Brain microvascular endothelial cell (primary cell): ENCODE measurements around the gene LIPM.

Experiments
- DNase-seq: peaks from one replicate; pipeline ENCODE4 v3.0.0-alpha.2; 2020
- H3K27ac ChIP-seq: fragments of 250-450 bp; sonication (Bioruptor Pico); 2 replicates; pipeline ENCODE4 v1.5.1; 2020; ENCODE audit warnings: mild to moderate bottlenecking, moderate library complexity
- H3K27me3 ChIP-seq: fragments of 250-450 bp; sonication (Bioruptor Pico); replicated peaks from 2 replicates; pipeline ENCODE4 v1.5.1; 2020; ENCODE audit warnings: mild to moderate bottlenecking
- H3K36me3 ChIP-seq: fragments of 250-450 bp; sonication (Bioruptor Pico); replicated peaks from 2 replicates; pipeline ENCODE4 v1.5.1; 2020; ENCODE audit warnings: mild to moderate bottlenecking
- H3K4me3 ChIP-seq: 2 replicates; pipeline ENCODE4 v1.5.1; 2011; ENCODE audit warnings: low read depth, mild to moderate bottlenecking, control low read depth, low read length, moderate library complexity
- in situ Hi-C: cut with HindIII; loops from 2 replicates; pipeline ENCODE4 v1.10.0; 2017; ENCODE audit warnings: low sequenced_read_pairs, low pct_ligation_motif_present
- TF ChIP-seq, protein P1 (sequence below): IDR thresholded peaks from 2 replicates; pipeline ENCODE4 v1.5.1; 2011; ENCODE audit warnings: low read depth, mild to moderate bottlenecking, moderate library complexity, low read length, control low read depth, inconsistent platforms; ENCODE audit errors: missing control alignments

The LIPM gene

DNA sequence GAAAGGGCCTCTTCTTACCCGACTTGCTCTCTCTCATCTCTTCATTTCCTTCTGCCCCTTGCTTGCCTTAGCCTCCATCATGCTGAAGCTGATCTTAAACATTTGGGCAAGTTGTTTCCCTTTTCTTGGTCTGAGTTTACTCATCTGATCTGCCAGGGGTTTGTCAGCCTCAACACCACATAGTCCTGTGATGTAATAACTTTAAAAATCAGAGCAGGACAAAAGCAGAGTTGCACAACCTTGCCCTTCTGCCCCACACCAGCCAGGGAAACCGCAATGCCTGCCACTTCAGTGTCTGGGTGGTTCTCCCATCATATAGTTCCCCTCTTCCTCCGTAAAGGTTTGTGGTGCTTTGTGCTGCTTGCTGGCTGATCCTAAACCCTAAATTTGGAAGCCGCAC lies 9.9 kb upstream of the LIPM start:
- Histone ChIP-seq H3K4me3 (no peak overlapping the region), H3K27ac (no peak overlapping the region), H3K27me3 (no peaks in the 10 kb centered on the region), H3K36me3 (no peaks in the 10 kb centered on the region)
- TF ChIP-seq, protein P1, sequence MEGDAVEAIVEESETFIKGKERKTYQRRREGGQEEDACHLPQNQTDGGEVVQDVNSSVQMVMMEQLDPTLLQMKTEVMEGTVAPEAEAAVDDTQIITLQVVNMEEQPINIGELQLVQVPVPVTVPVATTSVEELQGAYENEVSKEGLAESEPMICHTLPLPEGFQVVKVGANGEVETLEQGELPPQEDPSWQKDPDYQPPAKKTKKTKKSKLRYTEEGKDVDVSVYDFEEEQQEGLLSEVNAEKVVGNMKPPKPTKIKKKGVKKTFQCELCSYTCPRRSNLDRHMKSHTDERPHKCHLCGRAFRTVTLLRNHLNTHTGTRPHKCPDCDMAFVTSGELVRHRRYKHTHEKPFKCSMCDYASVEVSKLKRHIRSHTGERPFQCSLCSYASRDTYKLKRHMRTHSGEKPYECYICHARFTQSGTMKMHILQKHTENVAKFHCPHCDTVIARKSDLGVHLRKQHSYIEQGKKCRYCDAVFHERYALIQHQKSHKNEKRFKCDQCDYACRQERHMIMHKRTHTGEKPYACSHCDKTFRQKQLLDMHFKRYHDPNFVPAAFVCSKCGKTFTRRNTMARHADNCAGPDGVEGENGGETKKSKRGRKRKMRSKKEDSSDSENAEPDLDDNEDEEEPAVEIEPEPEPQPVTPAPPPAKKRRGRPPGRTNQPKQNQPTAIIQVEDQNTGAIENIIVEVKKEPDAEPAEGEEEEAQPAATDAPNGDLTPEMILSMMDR, result no peak
- DNase-seq, result peak; percentile 54
- in situ Hi-C loops, result no loop called here

DNA sequence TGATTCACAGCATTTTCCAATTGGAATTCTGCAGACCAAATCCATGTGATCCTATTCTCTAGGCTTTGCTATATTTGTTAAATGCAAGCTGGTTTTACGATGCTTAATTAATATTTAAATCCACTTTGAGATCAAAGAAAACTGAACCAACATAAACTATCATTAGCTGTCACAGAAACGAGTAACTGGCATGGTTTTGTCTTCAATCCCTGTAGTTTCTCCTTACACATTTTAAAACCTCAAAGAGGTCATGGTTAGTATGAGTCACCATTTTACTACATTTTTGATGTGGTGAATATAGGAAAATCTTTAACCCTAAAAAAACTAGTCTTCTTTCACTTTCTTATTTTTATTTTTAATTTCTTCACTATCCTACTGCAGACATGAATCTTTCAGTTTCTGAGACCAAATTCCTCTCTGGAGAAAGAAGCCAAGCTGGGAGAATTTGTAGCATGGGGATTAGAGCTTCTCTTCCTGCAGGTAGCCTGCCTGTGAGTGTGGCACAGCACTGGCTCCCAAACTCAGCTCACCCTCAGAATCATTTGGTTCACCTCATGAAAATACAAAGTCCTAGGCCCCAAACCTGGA lies 8.7 kb upstream of the LIPM start:
- no peak for DNase-seq
- TF ChIP-seq, protein P1, result no peak
- Histone ChIP-seq H3K36me3 (no peaks in the 10 kb centered on the region), H3K27ac (no peak overlapping the region), H3K4me3 (no peak overlapping the region), H3K27me3 (no peaks in the 10 kb centered on the region)
- in situ Hi-C loops, result no loop called here

DNA sequence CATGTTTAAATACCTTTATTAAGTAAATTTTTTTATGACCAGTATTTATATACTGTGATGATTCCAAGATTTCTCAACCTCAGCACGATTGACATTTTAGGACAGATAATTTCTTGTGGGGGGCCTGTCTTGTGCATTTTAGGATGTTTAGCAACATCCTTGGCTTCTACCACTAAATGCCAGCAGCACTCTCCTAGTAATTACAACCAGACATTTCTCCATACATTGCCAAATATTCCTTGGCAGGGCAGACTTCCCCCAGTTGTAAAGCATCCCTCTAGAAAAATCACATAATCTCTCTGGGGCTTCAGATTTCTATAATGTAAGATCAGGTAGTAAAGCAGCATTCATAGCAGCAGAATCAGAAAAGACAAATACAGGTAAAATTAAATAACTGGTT lies 7.8 kb upstream of the LIPM start:
- Histone ChIP-seq H3K27me3 (no peaks in the 10 kb centered on the region), H3K4me3 (no peak overlapping the region), H3K27ac (no peak overlapping the region), H3K36me3 (no peaks in the 10 kb centered on the region)
- TF ChIP-seq, protein P1, result no peak
- DNase-seq, result no peak
- in situ Hi-C loops, result no loop called here

DNA sequence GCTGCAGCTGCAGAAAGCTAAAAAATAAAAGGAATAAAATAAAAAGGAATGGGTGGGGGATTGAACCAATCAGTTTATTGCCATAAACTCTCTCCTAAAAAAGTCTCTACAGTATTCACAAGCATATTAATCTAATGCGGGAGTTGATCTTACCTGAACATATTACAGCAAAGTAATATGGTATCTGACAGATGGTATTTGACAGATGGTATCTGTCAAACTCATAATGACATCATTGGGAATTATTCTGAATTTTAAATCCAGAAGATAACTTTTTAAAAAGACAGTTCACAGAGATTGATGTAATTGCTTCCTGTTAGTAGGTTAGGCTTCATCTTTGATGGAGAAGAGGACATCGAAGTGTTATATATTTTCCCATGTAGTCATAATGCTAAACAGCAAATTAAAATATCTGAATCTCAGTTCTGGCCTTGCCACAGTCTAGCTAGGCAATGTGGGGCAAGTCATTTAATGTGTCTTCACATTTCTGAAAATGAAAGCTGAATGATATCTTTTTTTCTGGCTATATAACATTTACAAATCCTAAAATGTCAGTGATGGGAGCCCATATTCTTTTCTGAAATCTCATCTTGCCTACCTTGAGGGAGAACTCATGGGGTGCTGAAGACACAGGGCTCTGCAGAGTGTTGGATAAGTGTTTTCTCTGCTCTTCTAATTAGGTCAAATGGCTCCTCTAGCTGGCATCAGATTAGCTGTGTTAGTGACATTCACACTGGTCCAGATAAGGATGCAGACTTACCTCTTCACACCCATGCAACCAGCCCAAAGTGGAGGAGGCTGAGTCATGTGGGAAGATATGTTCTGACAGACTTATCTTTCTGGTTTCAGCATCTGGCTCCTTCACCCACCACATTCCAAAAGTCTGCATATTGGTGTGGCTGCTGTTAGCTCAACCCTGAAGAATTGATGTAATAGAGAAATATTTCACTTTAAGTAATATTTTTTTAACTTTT lies 2.1 kb upstream of the LIPM start:
- peak; percentile 86 for DNase-seq
- Histone ChIP-seq H3K4me3 (no peak overlapping the region), H3K36me3 (no peaks in the 10 kb centered on the region), H3K27ac (no peak overlapping the region), H3K27me3 (no peaks in the 10 kb centered on the region)
- TF ChIP-seq, protein P1, result no peak
- in situ Hi-C loops, result loop anchor here (25.0 kb wide), 1 partner anchor 113 kb away; no protein-coding TSS in a partner anchor

DNA sequence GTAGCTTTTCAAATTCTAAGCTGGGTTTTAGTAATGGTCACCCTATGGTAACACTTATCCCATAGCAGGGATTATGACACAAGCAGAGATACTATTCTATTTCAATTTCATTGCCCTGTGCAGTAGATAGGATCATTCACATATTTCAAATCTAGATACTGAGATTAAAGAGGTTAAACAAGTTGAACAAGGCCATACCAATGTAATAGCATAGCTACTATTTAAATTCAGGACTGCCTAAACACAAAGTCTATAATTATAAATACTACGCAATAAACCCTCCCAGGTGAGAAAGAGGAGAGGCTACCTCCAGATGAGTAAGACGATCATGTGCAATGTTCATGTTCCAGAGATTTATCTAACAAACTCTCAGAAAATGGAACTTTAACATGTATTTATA lies 1.1 kb downstream of the LIPM start:
- H3K27ac ChIP-seq, result no peak overlapping the region
- H3K36me3 ChIP-seq, result no peaks in the 10 kb centered on the region
- TF ChIP-seq, protein P1, result no peak
- in situ Hi-C loops, result loop anchor here (25.0 kb wide), 1 partner anchor 116 kb away; no protein-coding TSS in a partner anchor
- no peak for DNase-seq
- H3K27me3 ChIP-seq, result no peaks in the 10 kb centered on the region
- H3K4me3 ChIP-seq, result no peak overlapping the region
